PC-3 (cell line): Measurements from ENCODE around the gene GJC1. TPM values are rescaled to one million over a fixed set of nuclear protein-coding genes. Genes with fewer than 3 reads are reported as not detected.

ENCODE experiments used
- ATAC-seq: fragments of 200-7000 bp; cut with Tn5 transposase; 2 replicates; pipeline ENCODE4 v1.9.1; 2020; ENCODE audit warnings: mild to moderate bottlenecking, moderate library complexity
- BruUV-seq: library from RNA; stranded (reverse); fragments of 400-500 nt; replicated peaks from 2 replicates; lab custom pipeline; 2021; lab: Mats Ljungman, UMichigan
- CTCF ChIA-PET: fragments of 300-600 bp; sonication (Branson Sonifier 250); formaldehyde crosslinking; loops from one replicate; lab custom pipeline; 2022; ENCODE audit warnings: antibody characterized with exemption; lab: Charles Lee
- POLR2A ChIA-PET: fragments of 300-600 bp; sonication (Branson Sonifier 250); formaldehyde crosslinking; loops from one replicate; lab custom pipeline; 2022; ENCODE audit warnings: antibody characterized with exemption; ENCODE audit not compliant: unreplicated experiment; lab: Charles Lee
- DNase-seq: peaks from one replicate; pipeline ENCODE4 v3.0.0-alpha.2; 2015
- H2AFZ ChIP-seq: fragments of 300-600 bp; sonication (generic); 2 replicates; pipeline ENCODE4 v1.6.0; 2016; ENCODE audit warnings: antibody characterized with exemption, low read length
- H3F3A ChIP-seq: fragments of 300-600 bp; sonication (generic); one replicate; pipeline ENCODE4 v1.6.0; 2017; ENCODE audit warnings: antibody characterized with exemption, low read length, control low read depth, mild to moderate bottlenecking; ENCODE audit not compliant: unreplicated experiment
- H3K27ac ChIP-seq: fragments of 300-600 bp; sonication (generic); 2 replicates; pipeline ENCODE4 v1.5.1; 2016; ENCODE audit warnings: mild to moderate bottlenecking, low read length
- H3K27me3 ChIP-seq: fragments of 300-600 bp; sonication (generic); 2 replicates; pipeline ENCODE4 v1.6.1; 2016; ENCODE audit warnings: low read length, mixed read lengths
- H3K36me3 ChIP-seq: fragments of 300-600 bp; sonication (generic); 2 replicates; pipeline ENCODE4 v1.6.1; 2016; ENCODE audit warnings: low read depth, mixed run types, low read length, mixed read lengths
- H3K4me1 ChIP-seq: fragments of 300-600 bp; sonication (generic); 2 replicates; pipeline ENCODE4 v1.5.1; 2016; ENCODE audit warnings: low read length; ENCODE audit not compliant: insufficient read depth
- H3K4me2 ChIP-seq: fragments of 300-600 bp; sonication (generic); 2 replicates; pipeline ENCODE4 v1.6.0; 2016; ENCODE audit warnings: low read length
- H3K4me3 ChIP-seq: fragments of 300-600 bp; sonication (generic); 2 replicates; pipeline ENCODE4 v1.5.1; 2016; ENCODE audit warnings: mild to moderate bottlenecking, low read length, mixed read lengths
- H3K79me2 ChIP-seq: fragments of 300-600 bp; sonication (generic); 2 replicates; pipeline ENCODE4 v1.6.1; 2017; ENCODE audit warnings: low read length, mixed read lengths
- H3K9ac ChIP-seq: fragments of 300-600 bp; sonication (generic); 2 replicates; pipeline ENCODE4 v1.6.0; 2016; ENCODE audit warnings: mild to moderate bottlenecking, low read length
- H3K9me2 ChIP-seq: fragments of 300-600 bp; sonication (generic); replicated peaks from 2 replicates; pipeline ENCODE4 v1.6.1; 2016; ENCODE audit warnings: mixed run types, low read length, mixed read lengths
- H3K9me3 ChIP-seq: fragments of 300-600 bp; sonication (generic); 2 replicates; pipeline ENCODE4 v1.6.1; 2016; ENCODE audit warnings: low read length, mixed read lengths
- H4K20me1 ChIP-seq: fragments of 300-600 bp; sonication (generic); 2 replicates; pipeline ENCODE4 v1.6.1; 2016; ENCODE audit warnings: low read length, mixed read lengths
- EZH2 ChIP-seq: fragments of 300-600 bp; sonication (generic); IDR thresholded peaks from one replicate; pipeline ENCODE4 v1.6.1; 2017; ENCODE audit warnings: antibody characterized with exemption, mild to moderate bottlenecking, low read length; ENCODE audit not compliant: unreplicated experiment
- EZH2phosphoT487 ChIP-seq: fragments of 300-600 bp; sonication (generic); IDR thresholded peaks from 2 replicates; pipeline ENCODE4 v1.6.1; 2018; ENCODE audit warnings: mild to moderate bottlenecking, antibody characterized with exemption, low read length, borderline replicate concordance
- intact Hi-C: fragments of 100-400 bp; cut with micrococcal nuclease; formaldehyde crosslinking; loops from 2 replicates; pipeline ENCODE4 v1.9.0; 2023
- total RNA-seq: library from RNA; depleted of rRNA; stranded (reverse); fragments of >200 nt; gene quantifications from 2 replicates; pipeline ENCODE4 v1.2.3, GENCODE V29; 2014
- TF ChIP-seq, protein P1 (sequence below): fragments of 300-600 bp; sonication (generic); conservative IDR thresholded peaks from 2 replicates; pipeline ENCODE4 v1.5.1; 2017; ENCODE audit warnings: antibody characterized with exemption, low read depth, mild to moderate bottlenecking, low read length

The GJC1 gene
- total RNA-seq, 1 experiment from 2014 or later, result 17.1 TPM

DNA sequence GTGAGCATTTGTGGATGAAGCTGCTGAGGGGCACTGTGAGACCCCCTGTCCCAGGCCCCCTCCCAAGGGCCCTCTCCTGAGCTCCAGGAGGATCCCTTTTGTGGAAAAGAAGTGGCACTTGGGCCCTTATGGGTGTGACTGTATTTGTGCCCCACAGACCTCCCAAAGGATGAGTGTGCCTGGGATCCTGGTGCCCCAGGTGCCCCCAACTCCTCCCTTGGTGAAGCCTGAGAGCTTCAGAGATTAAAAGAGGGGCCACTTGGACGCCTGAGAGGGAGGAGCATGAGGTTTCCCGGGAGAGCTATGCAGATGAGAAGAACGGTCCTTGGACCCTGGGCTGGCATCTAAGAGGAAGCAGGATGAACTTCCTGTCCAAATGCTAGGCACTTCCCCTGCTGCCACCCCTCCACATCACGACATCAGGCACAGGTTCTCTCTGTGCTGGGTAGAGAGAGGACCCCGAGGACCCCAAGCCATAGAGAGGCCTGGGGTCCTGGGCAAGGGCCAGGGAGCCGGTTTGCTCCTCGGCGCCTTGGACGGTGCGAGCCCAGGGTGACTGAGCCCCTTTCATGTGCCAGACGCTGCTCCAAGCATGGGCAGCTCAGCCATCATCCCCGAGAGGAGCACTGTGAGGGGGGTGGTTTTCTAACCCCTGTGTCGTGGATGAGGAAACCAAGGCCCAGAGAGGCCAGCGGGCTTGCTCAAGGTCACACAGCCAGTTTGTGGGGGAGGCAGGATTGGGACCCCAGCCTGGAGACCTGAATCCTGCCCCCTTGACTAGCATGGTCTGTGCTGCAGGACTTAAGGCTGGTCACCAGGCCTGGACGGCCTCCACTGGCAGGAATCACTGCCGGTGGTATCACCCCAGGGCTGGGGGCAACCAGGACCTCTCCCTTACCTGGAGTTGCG is 76.9 kb downstream of the GJC1 start:
- H3K4me1 ChIP-seq, result no peaks in the 10 kb centered on the region
- DNase-seq (no peak), ATAC-seq (no peak)
- intact Hi-C loops, result no loop called here
- no peak overlapping the region for H3K9ac ChIP-seq
- H4K20me1 ChIP-seq, result no peaks in the 10 kb centered on the region
- ChIA-PET CTCF (no interaction called here), POLR2A (no interaction called here)
- no peaks in the 10 kb centered on the region for H3K79me2 ChIP-seq
- peaks cover 10% of the 10 kb centered on the region; the same call in 1 of the 2 replicates for H3K36me3 ChIP-seq
- no peaks in the 10 kb centered on the region for H3F3A ChIP-seq
- BruUV-seq, result no TSS peak
- no peaks in the 10 kb centered on the region for H3K9me2 ChIP-seq
- no peak overlapping the region for H3K27ac ChIP-seq
- no peak overlapping the region for H3K4me2 ChIP-seq
- no peak overlapping the region for H3K4me3 ChIP-seq
- H3K9me3 ChIP-seq, result no peaks in the 10 kb centered on the region
- H3K27me3 ChIP-seq, result no peaks in the 10 kb centered on the region
- no peak overlapping the region for H2AFZ ChIP-seq
- TF ChIP-seq, protein P1, sequence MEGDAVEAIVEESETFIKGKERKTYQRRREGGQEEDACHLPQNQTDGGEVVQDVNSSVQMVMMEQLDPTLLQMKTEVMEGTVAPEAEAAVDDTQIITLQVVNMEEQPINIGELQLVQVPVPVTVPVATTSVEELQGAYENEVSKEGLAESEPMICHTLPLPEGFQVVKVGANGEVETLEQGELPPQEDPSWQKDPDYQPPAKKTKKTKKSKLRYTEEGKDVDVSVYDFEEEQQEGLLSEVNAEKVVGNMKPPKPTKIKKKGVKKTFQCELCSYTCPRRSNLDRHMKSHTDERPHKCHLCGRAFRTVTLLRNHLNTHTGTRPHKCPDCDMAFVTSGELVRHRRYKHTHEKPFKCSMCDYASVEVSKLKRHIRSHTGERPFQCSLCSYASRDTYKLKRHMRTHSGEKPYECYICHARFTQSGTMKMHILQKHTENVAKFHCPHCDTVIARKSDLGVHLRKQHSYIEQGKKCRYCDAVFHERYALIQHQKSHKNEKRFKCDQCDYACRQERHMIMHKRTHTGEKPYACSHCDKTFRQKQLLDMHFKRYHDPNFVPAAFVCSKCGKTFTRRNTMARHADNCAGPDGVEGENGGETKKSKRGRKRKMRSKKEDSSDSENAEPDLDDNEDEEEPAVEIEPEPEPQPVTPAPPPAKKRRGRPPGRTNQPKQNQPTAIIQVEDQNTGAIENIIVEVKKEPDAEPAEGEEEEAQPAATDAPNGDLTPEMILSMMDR, result no peak
- TF ChIP-seq EZH2phosphoT487, result no peak
- no peak for TF ChIP-seq EZH2

DNA sequence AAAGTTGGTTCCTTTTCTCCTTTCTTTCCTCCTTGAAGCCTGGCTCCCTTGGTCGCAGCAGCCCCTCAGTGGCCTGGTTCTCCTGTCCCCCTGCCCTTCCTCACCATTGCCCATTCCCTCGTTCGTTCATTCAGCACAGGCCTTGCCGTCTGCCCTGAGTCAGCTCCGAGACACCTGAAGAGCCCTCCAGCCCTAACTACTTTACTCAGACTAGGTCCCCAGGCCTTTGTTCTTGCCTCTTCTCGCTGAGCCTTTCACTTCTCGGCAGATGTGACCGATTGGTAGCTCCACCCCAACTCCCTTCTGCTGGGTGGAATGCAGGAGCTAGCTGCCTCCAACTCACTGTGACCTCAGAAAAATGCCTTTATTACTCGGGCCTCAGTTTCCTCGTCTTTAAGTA is 78.3 kb downstream of the GJC1 start:
- no peak overlapping the region for H3K9ac ChIP-seq
- no peak overlapping the region for H3K4me3 ChIP-seq
- no peaks in the 10 kb centered on the region for H3K27me3 ChIP-seq
- no peaks in the 10 kb centered on the region for H3F3A ChIP-seq
- TF ChIP-seq, protein P1, result no peak
- TF ChIP-seq EZH2phosphoT487 (no peak), EZH2 (no peak)
- peaks cover 22% of the 10 kb centered on the region; the same call in 1 of the 2 replicates for H3K36me3 ChIP-seq
- H4K20me1 ChIP-seq, result no peaks in the 10 kb centered on the region
- ChIA-PET CTCF (no interaction called here), POLR2A (no interaction called here)
- intact Hi-C loops, result no loop called here
- BruUV-seq, result no TSS peak
- H3K4me1 ChIP-seq, result no peaks in the 10 kb centered on the region
- DNase-seq (no peak), ATAC-seq (no peak)
- no peaks in the 10 kb centered on the region for H3K9me3 ChIP-seq
- no peak overlapping the region for H3K27ac ChIP-seq
- H3K4me2 ChIP-seq, result no peak overlapping the region
- no peaks in the 10 kb centered on the region for H3K9me2 ChIP-seq
- H2AFZ ChIP-seq, result no peak overlapping the region
- H3K79me2 ChIP-seq, result no peaks in the 10 kb centered on the region

DNA sequence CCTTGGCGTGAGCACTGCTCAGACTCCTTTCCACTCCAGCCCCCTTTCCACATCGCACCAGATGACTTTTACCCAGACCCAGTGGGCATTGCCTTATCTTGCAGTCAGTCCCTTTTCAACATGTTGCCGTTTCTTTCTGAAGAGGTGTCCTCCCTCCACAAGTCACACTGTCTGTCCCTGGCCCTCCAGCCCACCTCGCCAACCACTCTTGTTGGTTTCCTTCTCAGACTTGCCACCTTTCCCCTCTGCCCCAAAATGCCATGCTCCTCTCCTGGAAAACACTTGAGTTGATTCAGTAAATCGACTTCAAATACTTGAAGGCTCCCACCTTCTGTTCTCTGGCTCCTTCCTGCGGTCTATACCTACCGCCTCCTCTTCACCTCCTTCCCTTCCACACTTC is 78.8 kb downstream of the GJC1 start:
- H2AFZ ChIP-seq, result no peak overlapping the region
- no peaks in the 10 kb centered on the region for H3K9me2 ChIP-seq
- no peak overlapping the region for H3K4me3 ChIP-seq
- H3K27me3 ChIP-seq, result no peaks in the 10 kb centered on the region
- H3K4me2 ChIP-seq, result no peak overlapping the region
- H3K79me2 ChIP-seq, result no peaks in the 10 kb centered on the region
- H3K36me3 ChIP-seq, result peaks cover 22% of the 10 kb centered on the region; the same call in 1 of the 2 replicates
- intact Hi-C loops, result no loop called here
- no TSS peak for BruUV-seq
- H3K27ac ChIP-seq, result no peak overlapping the region
- H4K20me1 ChIP-seq, result no peaks in the 10 kb centered on the region
- TF ChIP-seq EZH2, result no peak
- no peak for TF ChIP-seq EZH2phosphoT487
- TF ChIP-seq, protein P1, result no peak
- CTCF ChIA-PET, result no interaction called here
- H3K9me3 ChIP-seq, result no peaks in the 10 kb centered on the region
- ATAC-seq (no peak), DNase-seq (no peak)
- POLR2A ChIA-PET, result no interaction called here
- H3K4me1 ChIP-seq, result no peaks in the 10 kb centered on the region
- H3F3A ChIP-seq, result no peaks in the 10 kb centered on the region
- no peak overlapping the region for H3K9ac ChIP-seq
